ENCODE measurements around the gene NUDT5. TPM values are rescaled to one million over a fixed set of nuclear protein-coding genes. Genes with fewer than 3 reads are reported as not detected.
A peak's percentile ranks its signal among the peaks of the same experiment; 100 is the strongest.

NUDT5 gene
- total and polyA plus RNA-seq, 4 donors: 40.6 to 54.7 (median 51.1) TPM

DNA sequence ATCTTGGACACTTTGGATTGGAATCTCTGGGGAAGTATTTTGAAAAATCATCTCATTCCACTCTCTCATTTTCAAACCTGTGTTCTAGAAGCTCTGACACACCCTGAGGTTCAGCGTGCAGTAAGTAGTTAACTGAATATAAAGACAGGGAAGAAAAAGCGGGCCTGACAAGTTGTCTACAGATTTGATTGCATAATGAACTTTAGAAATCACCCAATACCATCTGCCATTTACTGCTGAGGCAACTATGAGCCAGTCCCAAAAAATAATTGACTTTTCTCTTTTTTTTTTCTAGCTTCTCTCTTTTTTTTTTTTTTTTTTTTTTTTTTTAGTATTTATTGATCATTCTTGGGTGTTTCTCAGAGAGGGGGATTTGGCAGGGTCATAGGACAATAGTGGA, 29.8 kb upstream of the NUDT5 start:
- DNase-seq: no peak
- Histone ChIP-seq H3K36me3 (ENCODE audit: control insufficient read depth in 4 of 4, insufficient read depth in 4 of 4, low read length in 4 of 4) (peaks cover 3 to 18% (median 9%) of the 10 kb centered on the region in 4 donors), H3K9me3 (ENCODE audit: control insufficient read depth in 4 of 4, insufficient read depth in 3 of 4, low read length in 3 of 4) (no peaks in the 10 kb centered on the region), H3K27ac (ENCODE audit: low read depth in 1 of 2, low read length in 1 of 2) (no peak overlapping the region), H3K27me3 (ENCODE audit: control insufficient read depth in 3 of 3, insufficient read depth in 3 of 3, low read length in 2 of 3) (no peaks in the 10 kb centered on the region), H3K4me3 (no peak overlapping the region), H3K9ac (ENCODE audit: insufficient read depth in 1 of 2, low read length in 2 of 2) (no peak overlapping the region), H3K4me1 (ENCODE audit: control insufficient read depth in 5 of 5, insufficient read depth in 5 of 5, low read length in 5 of 5) (peaks cover 0 to 2% (median 0%) of the 10 kb centered on the region in 5 donors)
- ATAC-seq (ENCODE audit: insufficient read depth, low FRiP score): no peak
- WGBS, 2 donors: 45 to 79% methylated on average over 2 of the region's 2 CpGs
- TF ChIP-seq, protein P1, sequence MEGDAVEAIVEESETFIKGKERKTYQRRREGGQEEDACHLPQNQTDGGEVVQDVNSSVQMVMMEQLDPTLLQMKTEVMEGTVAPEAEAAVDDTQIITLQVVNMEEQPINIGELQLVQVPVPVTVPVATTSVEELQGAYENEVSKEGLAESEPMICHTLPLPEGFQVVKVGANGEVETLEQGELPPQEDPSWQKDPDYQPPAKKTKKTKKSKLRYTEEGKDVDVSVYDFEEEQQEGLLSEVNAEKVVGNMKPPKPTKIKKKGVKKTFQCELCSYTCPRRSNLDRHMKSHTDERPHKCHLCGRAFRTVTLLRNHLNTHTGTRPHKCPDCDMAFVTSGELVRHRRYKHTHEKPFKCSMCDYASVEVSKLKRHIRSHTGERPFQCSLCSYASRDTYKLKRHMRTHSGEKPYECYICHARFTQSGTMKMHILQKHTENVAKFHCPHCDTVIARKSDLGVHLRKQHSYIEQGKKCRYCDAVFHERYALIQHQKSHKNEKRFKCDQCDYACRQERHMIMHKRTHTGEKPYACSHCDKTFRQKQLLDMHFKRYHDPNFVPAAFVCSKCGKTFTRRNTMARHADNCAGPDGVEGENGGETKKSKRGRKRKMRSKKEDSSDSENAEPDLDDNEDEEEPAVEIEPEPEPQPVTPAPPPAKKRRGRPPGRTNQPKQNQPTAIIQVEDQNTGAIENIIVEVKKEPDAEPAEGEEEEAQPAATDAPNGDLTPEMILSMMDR (IDR thresholded peaks at IDR 0.05; ENCODE audit: control extremely low read depth, extremely low read depth): no peak

GRCh38 chr10:12221323-12222298, 25.9 kb upstream of the NUDT5 start:
- H3K9ac ChIP-seq (ENCODE audit: insufficient read depth in 1 of 2, low read length in 2 of 2): no peak overlapping the region
- no peak for DNase-seq
- no peak for ATAC-seq (ENCODE audit: insufficient read depth, low FRiP score)
- no peak overlapping the region for H3K4me3 ChIP-seq
- H3K36me3 ChIP-seq (ENCODE audit: control insufficient read depth in 4 of 4, insufficient read depth in 4 of 4, low read length in 4 of 4): peaks cover 9 to 27% (median 18%) of the 10 kb centered on the region in 4 donors
- H3K9me3 ChIP-seq (ENCODE audit: control insufficient read depth in 4 of 4, insufficient read depth in 3 of 4, low read length in 3 of 4): no peaks in the 10 kb centered on the region
- WGBS, 2 donors: 88 to 91% methylated on average over 10 of the region's 10 CpGs
- peaks cover 0 to 5% (median 0%) of the 10 kb centered on the region in 5 donors for H3K4me1 ChIP-seq (ENCODE audit: control insufficient read depth in 5 of 5, insufficient read depth in 5 of 5, low read length in 5 of 5)
- TF ChIP-seq, protein P1 (IDR thresholded peaks at IDR 0.05; ENCODE audit: control extremely low read depth, extremely low read depth): no peak
- peak overlapping the region in 1 of 2 donors; percentile 47 for H3K27ac ChIP-seq (ENCODE audit: low read depth in 1 of 2, low read length in 1 of 2)
- H3K27me3 ChIP-seq (ENCODE audit: control insufficient read depth in 3 of 3, insufficient read depth in 3 of 3, low read length in 2 of 3): no peaks in the 10 kb centered on the region

GRCh38 chr10:12218991-12219390, 23.3 kb upstream of the NUDT5 start:
- TF ChIP-seq, protein P1 (IDR thresholded peaks at IDR 0.05; ENCODE audit: control extremely low read depth, extremely low read depth): no peak
- 37 to 80% methylated on average over 8 of the region's 8 CpGs for WGBS, 2 donors
- no peak overlapping the region for H3K9ac ChIP-seq (ENCODE audit: insufficient read depth in 1 of 2, low read length in 2 of 2)
- DNase-seq: no peak
- ATAC-seq (ENCODE audit: insufficient read depth, low FRiP score): no peak
- H3K4me1 ChIP-seq (ENCODE audit: control insufficient read depth in 5 of 5, insufficient read depth in 5 of 5, low read length in 5 of 5): peaks cover 0 to 5% (median 0%) of the 10 kb centered on the region in 5 donors
- H3K4me3 ChIP-seq: no peak overlapping the region
- H3K9me3 ChIP-seq (ENCODE audit: control insufficient read depth in 4 of 4, insufficient read depth in 3 of 4, low read length in 3 of 4): no peaks in the 10 kb centered on the region
- peaks cover 9 to 22% (median 21%) of the 10 kb centered on the region in 4 donors for H3K36me3 ChIP-seq (ENCODE audit: control insufficient read depth in 4 of 4, insufficient read depth in 4 of 4, low read length in 4 of 4)
- no peak overlapping the region for H3K27ac ChIP-seq (ENCODE audit: low read depth in 1 of 2, low read length in 1 of 2)
- no peaks in the 10 kb centered on the region for H3K27me3 ChIP-seq (ENCODE audit: control insufficient read depth in 3 of 3, insufficient read depth in 3 of 3, low read length in 2 of 3)

All from lung (tissue), 12 donors.